PC-9 (cell line): ENCODE results near the gene TMEM14A.

Experiments used
- CTCF ChIP-seq: fragments of 200-600 bp; sonication (generic); conservative IDR thresholded peaks from 2 replicates; pipeline ENCODE4 v1.6.1; 2017; ENCODE audit warnings: mixed run types, antibody characterized with exemption, mild to moderate bottlenecking, moderate library complexity
- EZH2 ChIP-seq: fragments of 200-600 bp; sonication (generic); IDR thresholded peaks from 2 replicates; pipeline ENCODE4 v1.8.0; 2017; ENCODE audit warnings: antibody characterized with exemption, low read depth

DNA sequence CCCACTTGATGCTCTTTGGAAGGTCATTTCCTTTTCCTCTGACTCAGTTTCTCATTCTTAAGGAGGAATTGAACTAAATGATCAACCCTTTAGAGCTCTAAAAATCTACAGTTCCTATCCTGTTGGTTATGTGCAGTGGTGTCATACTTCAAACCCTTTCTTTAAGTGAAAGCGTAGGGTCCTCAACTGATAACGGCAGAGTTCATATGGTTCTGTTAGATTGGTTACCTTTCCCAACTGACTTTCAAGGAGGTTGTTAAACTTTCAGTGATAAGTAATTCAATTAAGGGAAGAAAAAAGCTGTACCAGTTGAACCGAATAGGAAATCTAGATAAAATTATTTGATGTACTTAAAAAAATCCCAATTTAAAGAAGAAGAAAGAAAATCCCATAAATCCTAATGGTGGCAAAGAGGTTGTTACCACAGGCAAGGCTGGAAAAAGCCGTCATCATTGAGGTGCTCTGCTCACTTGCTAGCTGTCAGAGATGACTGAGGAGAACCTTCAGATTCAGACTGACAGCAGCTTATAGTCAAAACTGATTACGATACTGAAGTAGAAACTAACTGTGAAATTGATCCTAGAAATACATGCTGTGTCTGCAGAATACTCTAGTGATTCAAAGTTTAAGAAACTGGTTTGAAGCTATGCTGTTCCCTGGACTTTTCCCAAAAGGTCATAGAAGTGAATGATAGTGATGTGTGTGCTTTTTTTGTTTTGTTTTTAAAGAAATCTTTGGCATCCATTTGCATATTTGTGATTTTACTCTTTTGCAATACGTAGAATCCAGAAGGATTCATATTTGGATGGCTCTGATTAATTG is 16.2 kb downstream of the TMEM14A start:
- no peak for TF ChIP-seq CTCF
- TF ChIP-seq EZH2: no peak
